T-helper 17 cell (primary cell): Measurements from ENCODE around the gene EFCAB6. TPM values are rescaled to one million over a fixed set of nuclear protein-coding genes. Genes with fewer than 3 reads are reported as not detected.

Source experiments
- ATAC-seq: fragments of 150-1000 bp; cut with Tn5 transposase; 2 replicates; pipeline ENCODE4 v1.10.0; 2021; ENCODE audit warnings: mild to moderate bottlenecking, moderate library complexity
- DNase-seq, 3 donors: peaks; one replicate each; pipeline versions ENCODE4 v3.0.0 to v3.0.0-alpha.2; 2020 to 2021
- H3K9me3 ChIP-seq: one replicate; pipeline ENCODE4 v1.7.0; 2013; ENCODE audit warnings: low read length, mild to moderate bottlenecking; ENCODE audit not compliant: control insufficient read depth, poor library complexity, severe bottlenecking
- H3K27ac Mint-ChIP-seq: one replicate; pipeline ENCODE4 v1.8.0; 2022; ENCODE audit warnings: mild to moderate bottlenecking, moderate library complexity, mixed read lengths
- H3K27me3 Mint-ChIP-seq: one replicate; pipeline ENCODE4 v1.8.0; 2022; ENCODE audit warnings: mixed read lengths
- H3K36me3 Mint-ChIP-seq: one replicate; pipeline ENCODE4 v1.8.0; 2022; ENCODE audit warnings: low read depth, mixed read lengths
- H3K4me1 Mint-ChIP-seq: one replicate; pipeline ENCODE4 v1.8.0; 2022; ENCODE audit warnings: mild to moderate bottlenecking, mixed read lengths
- H3K4me3 Mint-ChIP-seq: one replicate; pipeline ENCODE4 v1.8.0; 2022; ENCODE audit warnings: mild to moderate bottlenecking, moderate library complexity, mixed read lengths
- total RNA-seq, 4 donors: library from RNA in 2 of 4; stranded (reverse) in 2 of 4; gene quantifications; one replicate each; pipeline ENCODE4 v1.2.3 and lab custom pipeline; 2022 to 2026

Gene EFCAB6
- total RNA-seq, 2 donors from 2014 or later = 0.16 TPM; not detected in 1

DNA sequence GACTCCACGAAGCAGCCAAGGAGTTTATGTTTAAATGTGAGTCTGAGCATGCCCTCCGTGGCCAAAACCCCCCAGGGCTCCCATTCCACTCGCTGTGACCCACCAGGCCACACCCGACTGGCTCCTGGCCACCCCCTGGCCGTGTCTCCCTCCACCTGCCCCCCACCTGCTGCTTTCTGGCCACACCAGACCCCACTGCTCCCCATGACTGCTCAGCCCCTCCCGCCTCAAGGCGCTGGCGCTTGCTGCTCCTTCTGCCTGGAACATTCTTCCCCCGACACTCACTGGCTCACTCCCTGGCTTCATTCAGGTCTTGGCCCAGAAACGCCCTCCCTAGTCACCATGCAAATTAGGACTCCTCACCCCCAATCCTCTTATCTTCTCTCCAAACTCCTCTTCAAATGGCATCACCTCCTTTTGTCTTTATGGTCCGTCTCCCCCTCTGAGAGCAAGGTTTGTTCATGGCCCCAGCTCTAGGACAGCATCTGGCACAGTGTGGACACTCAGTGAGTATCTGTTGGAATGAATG lies 72.2 kb downstream of the EFCAB6 start:
- Mint-ChIP-seq H3K36me3 (peaks cover 2% of the 10 kb centered on the region), H3K27ac (no peak overlapping the region), H3K4me3 (no peak overlapping the region), H3K27me3 (no peaks in the 10 kb centered on the region), H3K4me1 (no peaks in the 10 kb centered on the region)
- ATAC-seq (no peak), DNase-seq (no peak)
- H3K9me3 ChIP-seq = no peaks in the 10 kb centered on the region

DNA sequence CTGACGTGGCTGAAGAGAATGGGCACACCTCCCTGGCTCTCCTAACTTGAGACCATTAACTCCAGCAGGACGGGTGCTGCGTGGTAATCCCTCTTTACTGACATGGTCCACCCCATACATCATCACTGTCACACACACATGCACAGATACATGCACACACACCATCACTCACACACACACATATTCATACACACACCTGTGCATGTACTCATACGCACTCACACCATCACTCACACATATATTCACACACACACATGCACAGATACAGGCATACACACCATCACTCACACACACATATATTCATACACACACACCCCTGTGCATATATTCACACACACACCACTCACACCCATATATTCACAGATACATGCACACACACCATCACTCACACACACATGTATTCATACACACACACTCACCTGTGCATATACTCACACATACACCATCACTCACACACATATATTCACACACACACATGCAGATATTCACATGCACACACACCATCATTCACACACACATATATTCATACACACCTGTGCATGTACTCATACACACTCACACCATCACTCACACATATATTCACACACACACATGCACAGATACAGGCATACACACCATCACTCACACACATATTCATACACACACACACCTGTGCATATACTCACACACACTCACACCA lies 74.8 kb downstream of the EFCAB6 start:
- ATAC-seq (no peak), DNase-seq (no peak)
- no peaks in the 10 kb centered on the region for H3K9me3 ChIP-seq
- Mint-ChIP-seq H3K36me3 (no peaks in the 10 kb centered on the region), H3K27me3 (no peaks in the 10 kb centered on the region), H3K4me3 (no peak overlapping the region), H3K27ac (no peak overlapping the region), H3K4me1 (no peaks in the 10 kb centered on the region)

DNA sequence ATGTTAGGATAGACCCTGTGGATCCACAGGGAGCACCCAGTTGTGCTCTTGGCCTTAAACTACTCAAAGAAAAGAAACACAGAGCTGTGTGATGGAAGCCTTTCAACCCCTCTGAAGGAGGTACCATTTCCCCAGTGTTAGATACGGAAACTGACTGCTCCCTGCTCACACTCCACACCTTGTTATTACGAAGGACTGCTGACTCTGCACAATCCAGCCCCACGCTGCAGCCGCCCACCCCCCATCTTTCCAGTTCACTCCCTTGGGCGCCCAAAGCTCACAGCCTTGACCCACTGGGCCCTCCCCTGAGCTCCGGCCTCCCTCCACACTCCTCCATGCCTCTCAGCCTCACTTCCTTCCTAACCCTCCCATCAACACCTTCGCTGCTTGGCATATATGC lies 75.5 kb downstream of the EFCAB6 start:
- no peak for ATAC-seq
- Mint-ChIP-seq H3K27ac (no peak overlapping the region), H3K4me1 (no peaks in the 10 kb centered on the region), H3K27me3 (no peaks in the 10 kb centered on the region), H3K4me3 (no peak overlapping the region), H3K36me3 (no peaks in the 10 kb centered on the region)
- H3K9me3 ChIP-seq = no peaks in the 10 kb centered on the region
- no peak for DNase-seq

DNA sequence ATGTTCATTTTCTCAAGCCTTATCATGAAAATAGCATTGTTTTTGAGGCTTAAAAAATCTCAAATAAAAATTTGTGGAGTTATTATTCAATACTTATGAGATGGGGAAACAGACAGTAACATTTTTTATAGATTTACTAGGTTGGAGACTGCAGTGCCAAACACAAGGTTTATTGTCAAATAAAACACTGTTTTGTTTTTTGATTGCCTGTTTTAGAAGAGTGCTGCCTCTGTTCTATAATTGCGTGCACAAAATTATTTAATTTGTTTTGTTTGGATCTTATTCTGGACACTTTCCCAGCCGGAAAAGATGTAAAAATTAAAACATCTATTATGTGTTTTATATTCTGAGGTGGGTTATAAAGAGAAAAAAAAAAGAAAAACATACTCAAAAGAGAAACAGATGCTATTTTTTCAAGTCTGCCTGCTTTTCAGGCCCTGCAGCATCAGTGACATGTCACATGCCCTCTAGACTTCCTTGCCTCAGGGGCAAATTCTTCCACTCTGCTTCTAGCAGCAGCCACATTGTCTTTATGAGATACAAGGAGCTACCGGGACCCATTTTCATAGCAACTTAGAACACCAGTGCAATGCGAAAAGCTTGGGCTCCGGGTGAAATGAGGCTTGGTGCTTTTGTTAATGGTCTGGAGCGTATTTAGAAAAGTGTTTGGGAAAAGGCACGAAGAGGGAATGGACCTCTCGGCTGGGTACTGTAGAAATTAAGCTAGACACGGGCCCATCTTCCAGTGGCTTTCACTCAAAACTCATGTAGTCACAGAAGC lies 77.5 kb downstream of the EFCAB6 start:
- ATAC-seq = no peak

DNA sequence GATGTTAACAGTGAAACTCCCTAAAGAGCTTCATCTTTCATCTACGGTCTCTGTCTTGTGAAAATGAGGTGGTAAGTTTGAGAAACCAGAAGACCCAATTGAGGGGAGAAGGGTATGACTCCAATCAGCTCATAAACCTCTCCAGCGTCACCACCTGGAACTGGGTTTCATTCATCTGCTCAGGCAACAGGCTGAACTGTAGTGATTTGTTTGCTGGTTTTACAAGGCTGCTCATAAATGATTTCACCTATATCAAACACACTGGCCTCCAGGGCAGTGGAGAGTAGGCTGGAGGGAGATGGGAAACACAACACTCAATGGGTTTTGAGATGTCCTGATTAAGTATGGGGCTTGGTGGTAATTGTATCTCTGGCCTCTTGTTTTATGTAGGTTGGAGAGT lies 79.0 kb downstream of the EFCAB6 start:
- H3K9me3 ChIP-seq = peaks cover under 1% of the 10 kb centered on the region
- no peaks in the 10 kb centered on the region for H3K36me3 Mint-ChIP-seq
- no peaks in the 10 kb centered on the region for H3K4me1 Mint-ChIP-seq
- H3K4me3 Mint-ChIP-seq = no peak overlapping the region
- peaks cover 12% of the 10 kb centered on the region for H3K27me3 Mint-ChIP-seq
- DNase-seq = no peak
- no peak for ATAC-seq
- no peak overlapping the region for H3K27ac Mint-ChIP-seq

More for the DNA sequence above, 77.5 kb downstream of the EFCAB6 start:
- Mint-ChIP-seq H3K27me3 (peaks cover 12% of the 10 kb centered on the region), H3K27ac (no peak overlapping the region), H3K4me3 (no peak overlapping the region), H3K4me1 (no peaks in the 10 kb centered on the region), H3K36me3 (no peaks in the 10 kb centered on the region)
- no peak for DNase-seq
- no peaks in the 10 kb centered on the region for H3K9me3 ChIP-seq

DNA sequence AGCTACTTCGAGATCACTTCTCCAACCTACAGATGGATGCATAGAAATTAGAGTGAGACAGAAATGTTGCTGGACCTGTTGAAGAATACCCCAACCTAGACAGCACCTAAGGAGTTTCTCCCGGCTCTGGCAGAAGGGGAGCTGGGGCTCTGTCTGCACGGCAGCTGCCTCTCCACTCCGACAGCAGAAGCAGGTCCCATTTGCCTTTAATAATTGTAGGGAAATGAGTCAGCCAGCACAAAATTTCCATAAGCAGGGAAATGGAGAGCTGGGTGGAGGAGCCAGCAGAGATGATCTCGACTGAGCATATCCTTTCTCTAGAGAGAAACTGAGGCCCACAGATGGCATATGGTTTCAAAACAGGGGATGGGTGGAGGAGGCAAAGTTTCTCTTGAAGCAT lies 80.1 kb downstream of the EFCAB6 start:
- Mint-ChIP-seq H3K4me3 (no peak overlapping the region), H3K27me3 (peaks cover 12% of the 10 kb centered on the region), H3K36me3 (no peaks in the 10 kb centered on the region), H3K27ac (no peak overlapping the region), H3K4me1 (no peaks in the 10 kb centered on the region)
- peaks cover 3% of the 10 kb centered on the region for H3K9me3 ChIP-seq
- ATAC-seq (no peak), DNase-seq (no peak)

DNA sequence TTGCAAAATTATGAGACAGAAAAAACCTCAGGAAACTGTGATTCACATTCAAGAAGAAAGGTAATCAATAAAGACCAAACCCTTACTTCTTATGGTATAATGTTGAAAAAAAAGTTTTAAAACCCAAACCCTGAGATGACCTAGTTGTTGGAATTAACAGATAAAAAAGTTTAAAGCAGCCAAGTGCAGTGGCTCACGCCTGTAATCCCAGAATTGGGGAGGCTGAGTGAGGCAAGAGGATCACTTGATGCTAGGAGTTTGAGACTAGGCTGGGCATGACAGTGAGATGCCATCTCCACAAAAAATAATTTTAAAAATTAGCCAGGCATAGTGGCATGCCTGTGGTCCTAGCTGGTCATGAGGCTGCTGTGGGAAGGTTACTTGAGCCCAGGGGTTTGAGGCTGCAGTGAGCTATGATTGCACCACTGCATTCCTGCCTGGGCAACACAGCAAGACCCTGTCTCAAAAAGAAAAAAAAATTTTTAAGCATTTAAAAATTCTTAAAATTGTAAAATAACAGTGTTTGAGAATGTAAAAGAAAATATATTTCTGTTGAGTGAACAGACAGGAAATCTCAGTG lies 85.1 kb downstream of the EFCAB6 start:
- no peak for DNase-seq
- Mint-ChIP-seq H3K27ac (no peak overlapping the region), H3K36me3 (peaks cover 2% of the 10 kb centered on the region), H3K27me3 (peaks cover 12% of the 10 kb centered on the region), H3K4me1 (no peaks in the 10 kb centered on the region), H3K4me3 (no peak overlapping the region)
- no peak for ATAC-seq
- H3K9me3 ChIP-seq = peaks cover 3% of the 10 kb centered on the region

GRCh38 chr22:43726322-43726721 lies 85.8 kb downstream of the EFCAB6 start:
- Mint-ChIP-seq H3K36me3 (peaks cover 2% of the 10 kb centered on the region), H3K4me1 (no peaks in the 10 kb centered on the region), H3K27me3 (peaks cover 16% of the 10 kb centered on the region), H3K4me3 (no peak overlapping the region), H3K27ac (no peak overlapping the region)
- peaks cover 3% of the 10 kb centered on the region for H3K9me3 ChIP-seq
- DNase-seq (no peak), ATAC-seq (no peak)

- peaks cover 16% of the 10 kb centered on the region for H3K27me3 Mint-ChIP-seq
- H3K4me3 Mint-ChIP-seq = no peak overlapping the region
- ATAC-seq (no peak), DNase-seq (no peak)
- no peaks in the 10 kb centered on the region for H3K4me1 Mint-ChIP-seq
- H3K36me3 Mint-ChIP-seq = peaks cover 4% of the 10 kb centered on the region
- peaks cover 3% of the 10 kb centered on the region for H3K9me3 ChIP-seq
- H3K27ac Mint-ChIP-seq = no peak overlapping the region
Observed at GRCh38 chr22:43723816-43724215, 88.3 kb downstream of the EFCAB6 start.

DNA sequence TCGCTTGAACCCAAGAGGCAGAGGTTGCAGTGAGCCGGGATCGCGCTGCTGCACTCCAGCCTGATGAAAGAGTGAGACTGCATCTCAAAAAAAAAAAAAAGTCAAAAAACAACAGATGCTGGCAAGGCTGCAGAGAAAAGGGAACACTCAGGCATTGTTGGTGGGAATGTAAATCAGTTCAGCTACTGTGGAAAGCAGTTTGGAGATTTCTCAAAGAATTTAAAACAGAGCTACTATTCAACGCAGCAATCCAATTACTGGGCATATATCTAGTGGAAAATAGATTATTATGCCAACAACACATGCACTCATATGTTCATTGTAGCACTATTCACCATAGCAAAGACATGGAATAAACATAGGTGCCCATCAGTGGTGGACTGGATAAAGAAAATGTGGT lies 89.7 kb downstream of the EFCAB6 start:
- no peaks in the 10 kb centered on the region for H3K9me3 ChIP-seq
- H3K27ac Mint-ChIP-seq = no peak overlapping the region
- H3K36me3 Mint-ChIP-seq = peaks cover 4% of the 10 kb centered on the region
- no peak for ATAC-seq
- no peak for DNase-seq
- no peak overlapping the region for H3K4me3 Mint-ChIP-seq
- H3K27me3 Mint-ChIP-seq = peaks cover 16% of the 10 kb centered on the region
- no peaks in the 10 kb centered on the region for H3K4me1 Mint-ChIP-seq

DNA sequence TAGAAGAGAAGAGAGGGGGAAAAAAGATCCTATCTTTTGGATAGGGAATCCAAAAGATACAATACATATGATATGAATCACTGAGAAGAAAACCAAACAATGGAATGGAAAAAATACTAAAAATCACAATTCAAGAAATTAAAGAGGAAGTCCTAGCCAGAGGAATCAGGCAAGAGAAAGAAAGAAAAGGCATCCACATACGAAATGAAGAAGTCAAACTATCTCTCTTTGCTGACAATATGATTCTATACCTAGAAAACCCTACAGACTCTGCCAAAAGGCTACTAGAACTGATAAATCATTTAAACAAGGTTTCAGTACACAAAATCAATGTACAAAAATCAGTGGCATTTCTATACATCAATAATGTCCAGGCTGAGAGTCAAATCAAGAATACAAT lies 91.4 kb downstream of the EFCAB6 start:
- Mint-ChIP-seq H3K4me3 (no peak overlapping the region), H3K27ac (no peak overlapping the region), H3K36me3 (peaks cover 4% of the 10 kb centered on the region), H3K27me3 (peaks cover 16% of the 10 kb centered on the region), H3K4me1 (no peaks in the 10 kb centered on the region)
- ATAC-seq = no peak
- H3K9me3 ChIP-seq = no peaks in the 10 kb centered on the region
- DNase-seq = no peak

- DNase-seq (no peak), ATAC-seq (no peak)
- H3K4me1 Mint-ChIP-seq = no peaks in the 10 kb centered on the region
- no peaks in the 10 kb centered on the region for H3K36me3 Mint-ChIP-seq
- no peak overlapping the region for H3K27ac Mint-ChIP-seq
- H3K9me3 ChIP-seq = no peaks in the 10 kb centered on the region
- no peak overlapping the region for H3K4me3 Mint-ChIP-seq
- H3K27me3 Mint-ChIP-seq = peaks cover under 1% of the 10 kb centered on the region
Observed at GRCh38 chr22:43714104-43714503, 98.0 kb downstream of the EFCAB6 start.

GRCh38 chr22:43711681-43712080 lies 100.4 kb downstream of the EFCAB6 start:
- DNase-seq (no peak), ATAC-seq (no peak)
- Mint-ChIP-seq H3K27ac (no peak overlapping the region), H3K36me3 (no peaks in the 10 kb centered on the region), H3K4me3 (no peak overlapping the region), H3K4me1 (no peaks in the 10 kb centered on the region), H3K27me3 (peaks cover 10% of the 10 kb centered on the region)
- no peaks in the 10 kb centered on the region for H3K9me3 ChIP-seq
